GM19099 (cell line): Measurements from ENCODE around the gene TBXAS1.

ENCODE experiments used
- POLR2A ChIP-seq: IDR thresholded peaks from 3 replicates; pipeline ENCODE4 v1.6.1; 2011; ENCODE audit warnings: low read depth; ENCODE audit not compliant: insufficient read length; ENCODE audit errors: extremely low read depth

The TBXAS1 gene

GRCh38 chr7:139955109-139955820, 126.2 kb downstream of the TBXAS1 start:
- no peak for TF ChIP-seq POLR2A

DNA sequence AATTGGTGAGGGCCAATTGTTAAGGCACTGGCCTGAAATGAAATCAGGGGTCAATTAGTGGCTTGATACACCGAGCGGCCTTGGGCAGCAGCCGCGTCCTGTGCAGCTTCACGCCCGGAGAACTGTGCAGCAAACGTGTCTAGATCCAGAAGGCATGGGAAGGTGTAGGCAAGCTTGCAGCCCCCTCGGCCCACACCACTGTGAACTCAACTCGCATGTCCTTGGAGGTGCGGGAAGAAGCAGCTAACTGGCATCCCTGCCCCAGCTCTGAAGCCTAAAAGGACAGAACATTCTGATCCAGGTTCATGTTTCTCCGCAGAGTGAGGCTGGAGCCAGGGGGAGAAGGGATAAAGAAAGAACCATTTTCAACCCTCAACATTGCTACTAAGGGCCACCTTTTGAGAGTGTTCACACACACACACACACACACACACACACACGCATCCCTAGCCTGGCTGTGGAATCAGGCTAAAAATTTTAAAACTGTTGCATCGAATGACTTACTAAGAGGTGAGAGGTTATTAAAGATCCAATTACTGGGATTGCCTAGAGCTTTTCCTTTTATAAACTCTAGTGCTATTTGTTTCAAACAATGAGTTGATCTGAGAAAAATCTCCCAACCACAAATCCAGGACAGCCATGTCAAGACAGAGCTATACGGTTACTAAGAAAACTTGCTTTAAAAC, 129.7 kb downstream of the TBXAS1 start:
- no peak for TF ChIP-seq POLR2A

- no peak for TF ChIP-seq POLR2A
These were observed 130.2 kb downstream of the TBXAS1 start for GRCh38 chr7:139959285-139959628.

DNA sequence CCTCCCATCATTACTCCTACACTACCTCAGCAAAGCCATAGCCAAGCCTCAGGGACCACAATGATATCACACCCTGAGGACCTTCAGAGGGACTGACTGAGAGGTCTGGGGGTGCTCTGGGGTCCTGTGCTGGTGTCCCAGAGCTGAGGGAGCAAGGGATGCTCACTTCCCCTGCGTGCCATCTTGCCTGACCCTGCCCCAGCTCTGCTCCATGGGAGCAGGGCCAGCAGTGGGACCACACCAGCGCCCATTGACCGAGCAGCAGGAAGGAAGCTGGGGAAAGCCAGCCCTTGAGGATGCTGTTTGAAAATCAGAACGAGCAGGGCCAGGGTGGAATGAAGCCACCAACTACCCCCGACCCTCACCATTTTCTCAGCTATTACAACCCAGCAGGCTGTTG, 130.7 kb downstream of the TBXAS1 start:
- TF ChIP-seq POLR2A: no peak

DNA sequence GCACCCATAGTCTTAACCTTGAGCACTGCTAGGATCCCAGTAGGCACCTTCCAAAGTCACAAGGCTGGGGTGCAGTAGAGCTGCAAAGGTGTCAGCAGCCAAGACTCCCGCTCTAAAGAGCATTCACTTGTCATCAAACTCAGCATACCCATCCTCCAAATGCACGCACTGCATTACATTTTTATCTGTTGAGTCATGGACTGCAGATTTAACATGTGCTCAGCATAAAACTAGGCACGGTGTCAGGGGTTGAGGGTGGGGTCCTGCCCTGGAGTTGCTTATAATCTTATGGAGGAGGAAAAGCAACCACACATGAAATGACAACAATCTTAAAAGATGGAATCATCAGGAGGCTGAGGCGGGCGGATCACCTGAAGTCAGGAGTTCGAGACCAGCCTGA, 131.1 kb downstream of the TBXAS1 start:
- TF ChIP-seq POLR2A: no peak

DNA sequence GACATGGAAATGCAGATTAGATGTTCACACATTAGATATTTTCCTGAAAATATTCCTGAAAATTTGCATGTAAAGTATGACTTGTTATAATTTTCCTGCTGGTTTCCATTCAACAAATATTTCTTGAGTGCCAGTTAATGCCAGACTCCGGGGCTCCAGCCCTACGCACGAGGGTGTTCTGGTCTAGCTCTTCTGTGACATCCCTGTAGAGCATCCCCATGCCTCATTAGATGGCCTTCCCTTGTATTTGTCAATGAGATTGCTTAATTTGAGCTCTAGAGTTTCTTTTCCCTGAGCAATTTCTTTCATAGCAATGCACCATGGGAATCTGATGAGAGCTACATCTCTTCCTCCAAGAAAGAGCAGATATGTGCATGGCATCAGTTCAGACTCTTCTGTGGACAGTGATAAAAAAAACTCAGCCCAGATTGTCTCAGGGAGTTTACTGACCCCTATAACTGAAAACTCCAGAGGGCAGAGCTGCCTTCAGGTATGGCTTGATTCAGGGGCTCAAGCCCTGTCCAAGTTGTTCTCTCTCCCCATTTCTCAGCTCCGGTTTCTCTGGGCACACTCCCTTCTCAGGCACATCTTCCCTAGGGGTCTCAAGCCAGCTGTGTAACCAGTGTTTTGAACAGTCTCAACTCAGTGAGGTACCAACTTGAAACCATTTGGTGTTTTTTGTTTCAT, 137.0 kb downstream of the TBXAS1 start:
- no peak for TF ChIP-seq POLR2A

DNA sequence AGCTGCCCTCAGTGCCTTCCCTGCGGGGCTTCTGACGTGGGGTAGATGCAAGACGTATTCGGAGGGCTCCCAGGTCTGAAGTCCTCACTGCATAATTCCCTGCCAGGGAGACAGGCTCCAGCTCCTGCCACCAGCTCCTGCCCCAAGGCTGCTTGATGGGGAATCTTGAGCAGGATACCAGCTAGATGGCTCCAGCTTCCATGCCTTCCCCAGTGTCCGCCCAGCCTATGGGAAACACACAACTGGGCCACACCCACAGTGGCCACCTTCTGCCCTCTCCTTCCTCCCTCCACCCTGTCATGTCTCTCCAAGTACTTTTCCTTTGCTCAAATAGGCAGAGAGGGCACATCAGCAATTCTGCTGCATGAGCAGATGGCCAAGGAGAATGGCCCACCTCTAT, 137.9 kb downstream of the TBXAS1 start:
- TF ChIP-seq POLR2A: no peak

DNA sequence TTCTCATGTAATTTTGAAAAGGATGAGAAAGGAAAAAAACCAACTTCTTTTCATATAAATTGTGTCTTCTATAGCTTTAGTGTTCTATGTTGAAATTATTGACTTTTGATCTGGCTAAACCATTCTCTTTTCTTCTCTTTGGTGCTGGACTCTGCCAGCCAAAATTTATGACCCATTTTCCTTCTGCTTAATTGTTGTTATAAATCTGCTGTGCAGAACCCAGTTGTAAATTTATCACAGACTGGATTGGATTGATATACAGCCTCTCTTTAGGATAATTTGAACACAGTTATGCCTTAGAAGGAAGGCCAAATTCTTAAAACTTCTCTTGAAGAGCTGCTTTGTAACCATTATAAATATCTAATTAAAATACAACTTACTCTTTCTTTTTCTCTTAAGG, 139.9 kb downstream of the TBXAS1 start:
- TF ChIP-seq POLR2A: no peak

DNA sequence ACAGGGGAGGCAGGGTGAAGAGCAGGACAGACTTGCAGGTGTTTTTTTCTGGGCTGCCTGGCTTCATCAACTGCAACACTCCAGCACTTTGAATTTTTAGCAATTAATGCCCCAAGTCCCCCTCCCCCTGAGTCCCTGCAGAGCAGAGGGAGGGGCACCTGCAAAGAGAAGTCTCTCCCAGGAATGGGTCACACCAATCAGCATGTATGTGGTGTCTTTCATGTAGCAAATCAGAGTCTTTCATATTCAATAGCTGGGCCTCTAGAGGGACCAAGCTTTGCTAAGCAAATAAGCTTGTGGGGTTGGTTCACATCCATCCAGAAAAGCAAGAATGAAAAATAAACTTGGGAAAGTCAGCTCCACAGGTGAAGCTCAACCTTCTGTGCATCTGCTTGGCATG, 143.0 kb downstream of the TBXAS1 start:
- TF ChIP-seq POLR2A: no peak

- no peak for TF ChIP-seq POLR2A
These were observed 144.3 kb downstream of the TBXAS1 start for GRCh38 chr7:139973101-139974050.

- TF ChIP-seq POLR2A: no peak
These were observed 145.2 kb downstream of the TBXAS1 start for GRCh38 chr7:139974179-139974811.

GRCh38 chr7:139976055-139976837, 147.2 kb downstream of the TBXAS1 start:
- no peak for TF ChIP-seq POLR2A

DNA sequence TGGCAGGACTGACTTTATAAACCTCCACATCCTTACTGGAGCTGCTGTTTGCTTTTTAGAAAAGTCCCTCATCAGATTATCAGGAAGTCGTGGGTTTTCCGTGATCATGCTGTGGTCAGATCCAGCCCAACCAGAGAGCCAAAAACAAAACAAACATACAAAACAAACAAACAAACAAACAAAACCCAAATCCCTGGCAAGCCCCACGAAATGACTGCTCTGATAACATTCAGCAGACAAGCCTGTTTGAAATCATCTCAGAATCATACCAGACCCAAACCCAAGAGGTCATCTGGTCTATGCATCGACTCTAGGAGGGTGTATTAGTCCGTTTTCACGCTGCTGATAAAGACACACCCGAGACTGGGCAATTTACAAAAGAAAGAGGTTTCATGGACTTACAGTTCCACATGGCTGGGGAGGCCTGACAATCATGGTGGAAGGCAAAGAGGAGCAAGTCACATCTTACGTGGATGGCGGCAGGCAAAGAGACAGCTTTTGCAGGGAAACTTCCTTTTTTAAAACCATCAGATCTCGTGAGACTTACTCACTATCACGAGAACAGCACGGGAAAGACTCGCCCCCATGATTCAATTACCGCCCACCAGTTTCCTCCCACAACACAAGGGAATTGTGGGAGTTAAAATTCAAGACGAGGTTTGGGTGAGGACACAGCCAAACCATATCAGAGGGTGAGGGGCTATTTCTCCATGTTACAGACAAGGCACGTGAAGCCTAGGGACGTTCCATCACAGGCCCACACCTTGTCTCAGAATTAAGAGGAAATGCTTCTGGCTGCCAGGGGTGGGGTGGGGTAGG, 148.0 kb downstream of the TBXAS1 start:
- TF ChIP-seq POLR2A: no peak
